ENCODE measurements around the gene TFPT.

TFPT gene

DNA sequence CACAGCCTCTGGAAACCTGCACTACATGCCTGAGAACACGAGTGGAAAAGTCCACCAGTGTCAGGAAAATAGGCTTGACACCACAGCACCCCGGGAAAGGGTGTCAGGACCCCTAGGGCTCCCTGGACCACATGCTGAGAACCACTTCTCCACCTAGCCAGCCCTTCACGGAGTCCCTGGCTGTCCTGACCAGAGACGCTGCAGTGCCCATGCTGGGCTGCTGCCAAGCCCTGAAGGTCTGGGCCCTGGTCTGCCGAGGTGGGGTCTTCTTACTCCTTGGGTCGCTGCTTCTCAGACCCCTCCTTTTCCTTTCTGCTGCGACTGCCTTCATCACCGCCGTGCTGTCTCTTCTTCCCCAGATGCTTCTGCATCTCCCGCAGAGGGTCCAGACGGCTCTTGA, 41.0 kb upstream of the TFPT start:
- Histone ChIP-seq H3K9me3 (ENCODE audit: control insufficient read depth, insufficient read depth, low read length) (no peaks in the 10 kb centered on the region), H3K4me3 (ENCODE audit: low read depth, low read length) (no peak overlapping the region), H3K27me3 (ENCODE audit: control insufficient read depth, insufficient read depth, low read length) (no peaks in the 10 kb centered on the region), H3K9ac (ENCODE audit: low read depth, low read length) (no peak overlapping the region), H3K4me1 (ENCODE audit: control insufficient read depth, insufficient read depth, low read length) (peaks cover 7% of the 10 kb centered on the region), H3K36me3 (ENCODE audit: control insufficient read depth, insufficient read depth, low read length) (peaks cover 55% of the 10 kb centered on the region)

DNA sequence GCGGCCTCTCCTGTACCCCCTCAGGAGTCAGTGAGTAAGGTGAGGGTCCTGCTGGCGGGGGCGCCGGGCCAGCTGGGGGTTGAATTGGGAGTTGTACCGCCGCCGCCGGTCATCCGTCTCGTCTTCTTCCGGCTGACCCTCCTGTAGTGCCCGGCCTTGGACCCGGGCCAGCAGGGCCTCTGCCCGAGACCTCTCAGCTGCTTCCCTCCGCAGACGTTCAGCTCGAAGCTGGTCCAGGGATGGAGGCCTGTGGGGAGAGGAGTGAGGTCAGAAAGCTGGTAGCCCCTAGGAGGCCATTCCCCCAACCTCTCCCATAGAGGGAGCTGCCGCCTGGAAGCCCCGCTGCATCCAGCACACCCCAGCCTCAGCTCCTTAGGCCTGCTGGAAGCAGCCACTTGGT, 40.2 kb upstream of the TFPT start:
- Histone ChIP-seq H3K36me3 (ENCODE audit: control insufficient read depth, insufficient read depth, low read length) (peaks cover 61% of the 10 kb centered on the region), H3K9me3 (ENCODE audit: control insufficient read depth, insufficient read depth, low read length) (no peaks in the 10 kb centered on the region), H3K27me3 (ENCODE audit: control insufficient read depth, insufficient read depth, low read length) (no peaks in the 10 kb centered on the region), H3K4me1 (ENCODE audit: control insufficient read depth, insufficient read depth, low read length) (peaks cover 4% of the 10 kb centered on the region), H3K4me3 (ENCODE audit: low read depth, low read length) (no peak overlapping the region), H3K9ac (ENCODE audit: low read depth, low read length) (no peak overlapping the region)

DNA sequence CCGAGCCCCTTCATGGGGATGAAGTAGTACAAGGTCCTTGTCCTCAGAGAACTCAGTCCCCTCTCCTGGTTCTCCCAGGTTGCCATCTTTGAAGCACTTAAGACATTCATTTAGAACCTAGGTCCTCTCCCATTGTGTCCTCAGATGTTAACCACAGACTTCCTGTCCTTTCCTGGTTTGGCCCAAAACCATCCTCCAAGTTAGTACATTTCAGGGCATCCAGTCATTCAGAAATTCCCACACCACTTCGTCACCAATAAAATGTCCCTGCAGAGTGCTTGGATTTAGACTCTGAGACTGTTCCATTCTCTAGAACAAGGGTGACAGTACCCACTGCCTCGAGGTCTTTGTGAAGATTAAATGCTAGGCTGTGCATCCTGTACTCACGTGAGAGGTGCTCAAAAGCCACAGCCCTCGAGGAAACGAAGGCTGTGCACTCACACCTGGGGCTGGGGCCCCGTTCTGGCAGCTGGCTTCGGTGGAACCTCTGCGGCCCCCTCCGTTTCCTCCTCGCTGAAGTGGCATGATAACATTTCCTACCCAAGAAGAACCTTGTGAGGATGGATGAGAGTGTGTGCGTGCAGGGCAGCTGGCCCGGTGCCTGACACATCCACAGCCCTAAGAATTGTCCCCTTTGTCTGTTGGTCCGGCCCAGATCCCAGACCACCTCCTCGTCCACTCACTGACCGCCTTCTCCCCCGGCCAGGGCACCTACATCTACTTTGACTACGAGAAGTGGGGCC, 39.3 kb upstream of the TFPT start:
- H3K36me3 ChIP-seq (ENCODE audit: control insufficient read depth, insufficient read depth, low read length), result peaks cover 68% of the 10 kb centered on the region
- H3K9me3 ChIP-seq (ENCODE audit: control insufficient read depth, insufficient read depth, low read length), result no peaks in the 10 kb centered on the region
- no peaks in the 10 kb centered on the region for H3K27me3 ChIP-seq (ENCODE audit: control insufficient read depth, insufficient read depth, low read length)
- no peak overlapping the region for H3K4me3 ChIP-seq (ENCODE audit: low read depth, low read length)
- no peak overlapping the region for H3K9ac ChIP-seq (ENCODE audit: low read depth, low read length)
- peaks cover 3% of the 10 kb centered on the region for H3K4me1 ChIP-seq (ENCODE audit: control insufficient read depth, insufficient read depth, low read length)

DNA sequence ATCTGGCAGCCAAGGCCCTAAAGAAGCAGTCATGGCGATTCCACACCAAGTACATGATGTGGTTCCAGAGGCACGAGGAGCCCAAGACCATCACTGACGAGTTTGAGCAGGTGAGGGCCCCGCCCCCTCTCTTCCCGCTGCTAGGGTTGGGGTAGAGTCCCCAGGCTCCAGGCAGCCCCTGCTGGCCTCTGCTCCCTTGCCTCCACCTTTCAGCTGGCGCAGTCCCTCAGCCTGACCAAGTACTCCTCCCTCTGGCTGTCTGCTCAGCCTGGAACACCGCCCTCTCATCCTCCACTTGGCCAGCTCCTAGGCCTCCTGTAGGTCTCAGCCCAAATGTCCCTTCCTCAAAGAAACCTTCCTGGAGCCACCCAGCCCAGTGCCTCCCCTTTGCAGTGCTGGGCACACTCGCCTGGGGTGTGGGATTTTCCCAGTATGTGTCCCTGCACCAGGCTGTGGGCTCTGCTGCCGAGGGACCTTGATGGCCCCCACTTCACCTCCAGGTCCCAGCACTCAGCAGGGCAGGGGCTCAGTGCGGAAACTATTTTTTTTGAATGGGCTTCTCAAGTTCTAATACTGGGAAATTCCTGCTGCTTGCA, 38.4 kb upstream of the TFPT start:
- H3K36me3 ChIP-seq (ENCODE audit: control insufficient read depth, insufficient read depth, low read length), result peaks cover 77% of the 10 kb centered on the region
- H3K4me1 ChIP-seq (ENCODE audit: control insufficient read depth, insufficient read depth, low read length), result peaks cover 3% of the 10 kb centered on the region
- no peaks in the 10 kb centered on the region for H3K9me3 ChIP-seq (ENCODE audit: control insufficient read depth, insufficient read depth, low read length)
- no peaks in the 10 kb centered on the region for H3K27me3 ChIP-seq (ENCODE audit: control insufficient read depth, insufficient read depth, low read length)
- H3K4me3 ChIP-seq (ENCODE audit: low read depth, low read length), result no peak overlapping the region
- no peak overlapping the region for H3K9ac ChIP-seq (ENCODE audit: low read depth, low read length)

DNA sequence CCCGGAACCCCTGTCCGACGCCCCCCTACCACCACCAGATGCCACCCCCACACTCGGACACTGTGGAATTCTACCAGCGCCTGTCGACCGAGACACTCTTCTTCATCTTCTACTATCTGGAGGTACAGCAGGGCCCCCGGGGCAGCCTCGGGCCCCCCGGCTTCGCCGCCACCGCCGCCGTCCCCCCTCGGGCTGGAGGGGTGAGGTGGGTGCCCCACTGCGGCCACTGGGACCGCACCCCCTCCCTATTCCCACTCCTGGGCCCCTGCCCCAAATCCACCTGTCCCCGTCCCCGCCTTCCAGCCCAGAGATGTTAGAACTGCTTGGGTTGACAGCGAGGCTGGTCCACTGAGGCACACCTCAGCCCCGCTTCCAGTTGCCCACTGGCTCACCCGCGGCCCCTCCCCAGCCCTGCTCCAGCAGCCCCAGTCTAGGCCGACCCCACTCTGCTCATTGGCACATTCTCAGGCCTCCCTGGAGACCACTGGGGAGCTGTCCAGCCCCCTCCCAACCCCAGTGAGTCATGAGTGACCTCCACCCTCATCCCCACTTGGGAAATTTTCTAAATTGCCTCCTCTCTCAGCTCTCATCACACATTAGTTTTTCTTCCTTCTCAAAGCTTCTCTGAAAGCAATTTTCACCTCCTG, 37.5 kb upstream of the TFPT start:
- no peaks in the 10 kb centered on the region for H3K27me3 ChIP-seq (ENCODE audit: control insufficient read depth, insufficient read depth, low read length)
- no peak overlapping the region for H3K9ac ChIP-seq (ENCODE audit: low read depth, low read length)
- no peaks in the 10 kb centered on the region for H3K4me1 ChIP-seq (ENCODE audit: control insufficient read depth, insufficient read depth, low read length)
- peaks cover 81% of the 10 kb centered on the region for H3K36me3 ChIP-seq (ENCODE audit: control insufficient read depth, insufficient read depth, low read length)
- no peak overlapping the region for H3K4me3 ChIP-seq (ENCODE audit: low read depth, low read length)
- H3K9me3 ChIP-seq (ENCODE audit: control insufficient read depth, insufficient read depth, low read length), result no peaks in the 10 kb centered on the region

DNA sequence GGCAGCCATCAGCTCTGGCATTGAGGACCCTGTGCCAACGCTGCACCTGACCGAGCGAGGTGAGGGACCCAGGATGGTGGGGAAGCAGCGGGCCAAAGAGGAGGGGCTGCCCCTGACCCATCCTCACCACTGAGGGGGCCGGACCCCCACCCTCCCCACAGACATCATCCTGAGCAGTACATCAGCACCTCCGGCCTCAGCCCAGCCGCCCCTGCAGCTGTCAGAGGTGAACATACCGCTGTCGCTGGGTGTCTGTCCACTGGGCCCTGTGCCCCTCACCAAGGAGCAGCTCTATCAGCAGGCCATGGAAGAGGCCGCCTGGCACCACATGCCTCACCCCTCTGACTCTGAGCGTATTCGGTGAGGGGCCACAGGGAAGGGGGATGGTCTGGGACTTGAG, 36.8 kb upstream of the TFPT start:
- H3K36me3 ChIP-seq (ENCODE audit: control insufficient read depth, insufficient read depth, low read length), result peaks cover 85% of the 10 kb centered on the region
- H3K4me3 ChIP-seq (ENCODE audit: low read depth, low read length), result no peak overlapping the region
- no peak overlapping the region for H3K9ac ChIP-seq (ENCODE audit: low read depth, low read length)
- no peaks in the 10 kb centered on the region for H3K27me3 ChIP-seq (ENCODE audit: control insufficient read depth, insufficient read depth, low read length)
- H3K9me3 ChIP-seq (ENCODE audit: control insufficient read depth, insufficient read depth, low read length), result no peaks in the 10 kb centered on the region
- no peaks in the 10 kb centered on the region for H3K4me1 ChIP-seq (ENCODE audit: control insufficient read depth, insufficient read depth, low read length)

DNA sequence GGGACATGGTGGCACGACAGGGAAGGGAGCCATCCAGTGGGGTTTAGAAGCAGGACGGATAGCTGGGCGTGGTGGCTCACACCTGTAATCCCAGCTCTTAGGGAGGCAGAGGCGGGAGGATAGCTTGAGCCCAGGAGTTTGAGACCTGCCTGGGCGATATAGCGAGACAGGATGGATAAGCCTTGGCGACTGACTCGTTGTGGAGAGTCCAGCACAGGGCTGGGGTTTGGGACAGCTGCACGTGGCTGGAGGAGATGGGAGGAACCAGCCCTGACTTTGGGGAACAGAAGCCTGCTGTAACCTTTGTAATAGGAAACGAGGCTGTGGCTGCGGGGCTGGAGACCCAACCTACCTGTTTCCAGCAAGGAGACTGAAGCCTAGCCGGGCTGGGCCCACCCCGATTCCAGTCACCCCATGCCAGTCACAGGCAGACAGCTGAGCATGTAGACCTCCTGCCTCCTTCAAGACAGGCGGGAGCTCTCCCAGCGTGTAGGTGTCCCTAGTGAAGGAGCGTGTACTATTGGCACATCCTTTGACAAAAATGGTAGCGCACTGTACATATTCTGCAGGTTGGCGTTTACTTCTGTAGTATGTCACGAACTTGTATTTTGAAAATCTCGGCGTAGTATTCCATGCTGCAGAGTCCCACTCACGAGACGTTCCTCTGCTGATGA, 36.0 kb upstream of the TFPT start:
- H3K36me3 ChIP-seq (ENCODE audit: control insufficient read depth, insufficient read depth, low read length), result peaks cover 86% of the 10 kb centered on the region
- no peak overlapping the region for H3K4me3 ChIP-seq (ENCODE audit: low read depth, low read length)
- no peaks in the 10 kb centered on the region for H3K4me1 ChIP-seq (ENCODE audit: control insufficient read depth, insufficient read depth, low read length)
- no peaks in the 10 kb centered on the region for H3K27me3 ChIP-seq (ENCODE audit: control insufficient read depth, insufficient read depth, low read length)
- no peak overlapping the region for H3K9ac ChIP-seq (ENCODE audit: low read depth, low read length)
- H3K9me3 ChIP-seq (ENCODE audit: control insufficient read depth, insufficient read depth, low read length), result no peaks in the 10 kb centered on the region

DNA sequence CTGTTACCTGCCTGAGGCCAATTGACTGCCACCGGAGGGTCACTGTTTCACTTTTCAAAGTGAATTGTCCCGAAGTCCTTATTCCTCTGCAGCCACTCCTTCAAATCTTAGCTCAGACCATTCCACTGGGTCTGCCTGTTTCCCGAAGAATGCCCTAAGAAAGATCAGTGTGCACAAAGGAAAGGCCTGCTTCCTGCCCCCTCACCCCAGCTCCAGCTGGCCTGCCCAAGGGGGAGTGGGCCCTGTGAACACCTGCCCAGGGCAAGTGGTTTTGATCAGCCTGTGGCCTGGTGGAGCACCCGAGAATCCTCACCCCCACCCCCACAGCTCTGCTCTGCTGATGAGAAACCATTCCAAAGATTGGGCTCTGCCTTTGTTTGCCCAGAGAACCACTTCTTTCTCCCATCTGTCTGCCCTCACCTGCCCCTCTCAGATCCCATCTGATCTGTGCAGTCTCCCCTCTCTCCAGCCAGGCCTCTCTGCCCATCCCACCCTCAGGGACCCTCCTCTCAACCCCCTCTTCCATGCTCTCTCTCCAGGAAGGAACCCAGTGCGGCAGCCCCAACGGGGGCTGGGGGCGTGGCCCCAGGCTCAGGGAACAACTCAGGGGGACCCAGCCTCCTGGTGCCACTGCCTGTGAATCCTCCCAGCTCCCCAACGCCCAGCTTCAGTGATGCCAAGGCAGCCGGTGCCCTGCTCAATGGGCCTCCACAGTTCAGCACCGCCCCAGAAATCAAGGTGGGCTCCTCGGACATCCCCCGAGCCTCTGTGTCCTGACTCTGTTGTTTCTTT, 33.8 kb upstream of the TFPT start:
- Histone ChIP-seq H3K9ac (ENCODE audit: low read depth, low read length) (no peak overlapping the region), H3K9me3 (ENCODE audit: control insufficient read depth, insufficient read depth, low read length) (no peaks in the 10 kb centered on the region), H3K27me3 (ENCODE audit: control insufficient read depth, insufficient read depth, low read length) (no peaks in the 10 kb centered on the region), H3K4me3 (ENCODE audit: low read depth, low read length) (no peak overlapping the region), H3K4me1 (ENCODE audit: control insufficient read depth, insufficient read depth, low read length) (no peaks in the 10 kb centered on the region), H3K36me3 (ENCODE audit: control insufficient read depth, insufficient read depth, low read length) (peaks cover 88% of the 10 kb centered on the region)

DNA sequence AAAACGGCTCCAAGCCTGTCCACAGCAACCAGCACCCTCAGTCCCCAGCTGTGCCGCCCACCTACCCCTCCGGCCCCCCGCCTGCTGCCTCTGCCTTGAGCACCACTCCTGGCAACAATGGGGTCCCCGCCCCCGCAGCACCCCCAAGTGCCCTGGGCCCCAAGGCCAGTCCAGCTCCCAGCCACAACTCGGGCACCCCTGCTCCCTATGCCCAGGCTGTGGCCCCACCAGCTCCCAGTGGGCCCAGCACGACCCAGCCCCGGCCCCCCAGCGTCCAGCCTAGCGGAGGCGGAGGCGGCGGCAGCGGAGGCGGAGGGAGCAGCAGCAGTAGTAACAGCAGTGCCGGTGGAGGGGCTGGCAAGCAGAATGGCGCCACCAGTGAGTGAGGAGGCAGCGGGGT, 32.7 kb upstream of the TFPT start:
- Histone ChIP-seq H3K4me3 (ENCODE audit: low read depth, low read length) (no peak overlapping the region), H3K36me3 (ENCODE audit: control insufficient read depth, insufficient read depth, low read length) (peaks cover 89% of the 10 kb centered on the region), H3K4me1 (ENCODE audit: control insufficient read depth, insufficient read depth, low read length) (no peaks in the 10 kb centered on the region), H3K9ac (ENCODE audit: low read depth, low read length) (no peak overlapping the region), H3K9me3 (ENCODE audit: control insufficient read depth, insufficient read depth, low read length) (no peaks in the 10 kb centered on the region), H3K27me3 (ENCODE audit: control insufficient read depth, insufficient read depth, low read length) (no peaks in the 10 kb centered on the region)

DNA sequence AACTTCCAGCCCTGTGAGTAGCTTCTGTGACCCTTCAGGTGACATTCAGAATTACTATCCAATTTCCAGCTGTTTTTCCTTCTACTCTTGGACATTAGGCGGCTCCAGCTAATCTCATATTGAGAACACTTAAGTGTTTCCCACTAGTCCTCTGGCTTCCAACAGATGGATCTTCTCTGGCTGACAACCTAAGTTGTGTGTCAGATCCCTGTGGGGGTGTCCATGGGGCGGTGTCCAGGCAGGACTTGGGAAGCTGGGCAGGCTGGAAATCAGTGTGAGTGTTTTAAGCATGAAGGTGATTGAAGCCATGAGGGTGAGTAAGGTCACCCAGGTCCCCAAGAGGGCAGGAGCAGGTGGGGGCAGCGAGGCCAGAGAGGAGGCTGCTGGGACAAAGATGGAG, 32.2 kb upstream of the TFPT start:
- Histone ChIP-seq H3K36me3 (ENCODE audit: control insufficient read depth, insufficient read depth, low read length) (peaks cover 89% of the 10 kb centered on the region), H3K9me3 (ENCODE audit: control insufficient read depth, insufficient read depth, low read length) (no peaks in the 10 kb centered on the region), H3K4me1 (ENCODE audit: control insufficient read depth, insufficient read depth, low read length) (no peaks in the 10 kb centered on the region), H3K9ac (ENCODE audit: low read depth, low read length) (no peak overlapping the region), H3K27me3 (ENCODE audit: control insufficient read depth, insufficient read depth, low read length) (no peaks in the 10 kb centered on the region), H3K4me3 (ENCODE audit: low read depth, low read length) (no peak overlapping the region)

DNA sequence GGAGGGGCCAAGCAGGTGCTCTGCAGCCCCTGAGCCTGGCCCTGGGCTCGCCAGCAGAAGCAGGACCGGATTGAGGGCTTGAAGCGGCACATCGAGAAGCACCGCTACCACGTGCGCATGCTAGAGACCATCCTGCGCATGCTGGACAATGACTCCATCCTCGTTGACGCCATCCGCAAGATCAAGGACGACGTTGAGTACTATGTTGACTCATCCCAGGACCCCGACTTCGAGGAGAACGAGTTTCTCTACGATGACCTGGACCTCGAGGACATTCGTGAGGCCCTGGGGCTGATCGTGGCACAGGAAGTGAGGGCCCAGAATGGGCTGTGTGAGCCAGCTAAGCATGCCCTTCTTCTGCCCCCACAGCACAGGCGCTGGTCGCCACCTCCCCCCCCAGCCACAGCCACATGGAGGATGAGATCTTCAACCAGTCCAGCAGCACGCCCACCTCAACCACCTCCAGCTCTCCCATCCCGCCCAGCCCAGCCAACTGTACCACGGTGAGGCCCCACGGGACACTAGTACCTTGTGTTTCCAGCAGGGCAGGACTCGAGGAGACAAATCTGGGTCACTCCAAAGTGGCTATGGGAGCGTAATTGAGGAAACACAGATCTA, 30.2 kb upstream of the TFPT start:
- Histone ChIP-seq H3K9me3 (ENCODE audit: control insufficient read depth, insufficient read depth, low read length) (no peaks in the 10 kb centered on the region), H3K9ac (ENCODE audit: low read depth, low read length) (no peak overlapping the region), H3K4me3 (ENCODE audit: low read depth, low read length) (no peak overlapping the region), H3K36me3 (ENCODE audit: control insufficient read depth, insufficient read depth, low read length) (peaks cover 79% of the 10 kb centered on the region), H3K4me1 (ENCODE audit: control insufficient read depth, insufficient read depth, low read length) (peaks cover 3% of the 10 kb centered on the region), H3K27me3 (ENCODE audit: control insufficient read depth, insufficient read depth, low read length) (no peaks in the 10 kb centered on the region)

Data from iPS-15b (cell line).